Right lobe of liver (tissue), 4 donors: ENCODE data around the gene NUBPL.

Experiments
- CTCF ChIP-seq, 4 donors: fragments of 200-600 bp in 3 of 4; fragments of 450-650 bp in 1 of 4; IDR thresholded peaks; one replicate each; pipeline versions ENCODE4 v1.5.1 to v1.8.0; 2016 to 2022; ENCODE audit warnings: antibody characterized with exemption in 4 of 4, mild to moderate bottlenecking in 2 of 4
- POLR2A ChIP-seq: fragments of 450-650 bp; IDR thresholded peaks from one replicate; pipeline ENCODE4 v1.6.1; 2017; ENCODE audit warnings: antibody characterized with exemption, mild to moderate bottlenecking
- donor health status: DM: no; HTN: no; CAD: no.
- donor health status: DM: no; HTN: no; CAD: no.
- donor health status: DM: no; HTN: yes; CAD: no.

GRCh38 chr14:31527087-31527486 lies 34.1 kb upstream of the NUBPL start:
- TF ChIP-seq CTCF (IDR thresholded peaks at IDR 0.05) (no peak), POLR2A (no peak)
